OCI-LY3 (cell line): Measurements from ENCODE around the gene ADPRM.
A peak's percentile ranks its signal among the peaks of the same experiment; 100 is the strongest.

Experiments used
- H2AFZ ChIP-seq: fragments of 200-600, 300-600 bp; shearing (Covaris generic); 2 replicates; pipeline ENCODE4 v1.6.0; 2014; ENCODE audit warnings: antibody characterized with exemption, low read depth, low read length
- H3K27ac ChIP-seq: fragments of 200-600, 300-600 bp; sonication (generic); 2 replicates; pipeline ENCODE4 v1.5.1; 2014; ENCODE audit warnings: mild to moderate bottlenecking, low read length, moderate library complexity, mixed read lengths
- H3K27me3 ChIP-seq: fragments of 200-600, 300-600 bp; sonication (generic); 2 replicates; pipeline ENCODE4 v1.6.1; 2014; ENCODE audit warnings: low read depth, low read length, mixed read lengths
- H3K36me3 ChIP-seq: fragments of 200-600, 300-600 bp; sonication (generic); replicated peaks from 2 replicates; pipeline ENCODE3; 2014; ENCODE audit warnings: low read depth, low read length, mixed read lengths
- H3K4me1 ChIP-seq: fragments of 300-600, 200-600 bp; sonication (generic); 2 replicates; pipeline ENCODE4 v1.6.1; 2014; ENCODE audit warnings: low read length, mixed read lengths
- H3K4me2 ChIP-seq: fragments of 200-600, 300-600 bp; sonication (generic); 2 replicates; pipeline ENCODE4 v1.6.1; 2014; ENCODE audit warnings: low read length, mixed read lengths
- H3K4me3 ChIP-seq: fragments of 300-600, 200-600 bp; sonication (generic); 2 replicates; pipeline ENCODE4 v1.5.1; 2014; ENCODE audit warnings: antibody characterized with exemption, mild to moderate bottlenecking, low read length, moderate library complexity
- H3K79me2 ChIP-seq: fragments of 300-600, 200-600 bp; shearing (Covaris generic); 2 replicates; pipeline ENCODE4 v1.6.1; 2014; ENCODE audit warnings: mild to moderate bottlenecking, low read length, mixed read lengths
- H3K9ac ChIP-seq: fragments of 300-600, 200-600 bp; shearing (Covaris generic); 2 replicates; pipeline ENCODE4 v1.6.0; 2014; ENCODE audit warnings: mild to moderate bottlenecking, low read length, moderate library complexity
- H3K9me3 ChIP-seq: fragments of 200-600, 300-600 bp; shearing (Covaris generic); 2 replicates; pipeline ENCODE4 v1.6.1; 2014; ENCODE audit warnings: low read length, mixed read lengths; ENCODE audit not compliant: insufficient read depth
- H4K20me1 ChIP-seq: fragments of 200-600, 300-600 bp; sonication (generic); 2 replicates; pipeline ENCODE4 v1.6.1; 2016; ENCODE audit warnings: low read length, mixed read lengths; ENCODE audit not compliant: insufficient read depth
- CTCF ChIP-seq: fragments of 200-600, 300-600 bp; sonication (generic); IDR thresholded peaks from 2 replicates; pipeline ENCODE4 v1.5.1; 2014; ENCODE audit warnings: antibody characterized with exemption, low read length, low read depth
- EZH2phosphoT487 ChIP-seq: fragments of 200-600 bp; shearing (Covaris generic); IDR thresholded peaks from 2 replicates; pipeline ENCODE4 v1.6.1; 2018; ENCODE audit warnings: antibody characterized with exemption, mixed run types, low read depth

The ADPRM gene

GRCh38 chr17:10725262-10725661, 27.9 kb downstream of the ADPRM start:
- no peak overlapping the region for H3K9ac ChIP-seq
- no peaks in the 10 kb centered on the region for H3K79me2 ChIP-seq
- H3K4me2 ChIP-seq: no peak overlapping the region
- H3K4me1 ChIP-seq: no peaks in the 10 kb centered on the region
- no peaks in the 10 kb centered on the region for H3K36me3 ChIP-seq
- no peaks in the 10 kb centered on the region for H4K20me1 ChIP-seq
- no peak for TF ChIP-seq EZH2phosphoT487
- no peak for TF ChIP-seq CTCF
- no peak overlapping the region for H3K4me3 ChIP-seq
- H3K9me3 ChIP-seq: no peaks in the 10 kb centered on the region
- H3K27me3 ChIP-seq: no peaks in the 10 kb centered on the region
- H3K27ac ChIP-seq: no peak overlapping the region
- no peak overlapping the region for H2AFZ ChIP-seq

- H3K27me3 ChIP-seq: no peaks in the 10 kb centered on the region
- no peak overlapping the region for H3K4me3 ChIP-seq
- no peaks in the 10 kb centered on the region for H3K36me3 ChIP-seq
- H3K9me3 ChIP-seq: no peaks in the 10 kb centered on the region
- H4K20me1 ChIP-seq: no peaks in the 10 kb centered on the region
- H2AFZ ChIP-seq: peak overlapping the region; percentile 46; the same call in 1 of the 2 replicates
- TF ChIP-seq CTCF (no peak), EZH2phosphoT487 (no peak)
- no peak overlapping the region for H3K9ac ChIP-seq
- no peaks in the 10 kb centered on the region for H3K79me2 ChIP-seq
- no peak overlapping the region for H3K27ac ChIP-seq
- H3K4me2 ChIP-seq: no peak overlapping the region
- no peaks in the 10 kb centered on the region for H3K4me1 ChIP-seq
Measured at GRCh38 chr17:10726196-10726595, 28.8 kb downstream of the ADPRM start.

- no peak overlapping the region for H3K27ac ChIP-seq
- no peak overlapping the region for H3K4me2 ChIP-seq
- no peak overlapping the region for H3K4me3 ChIP-seq
- no peaks in the 10 kb centered on the region for H4K20me1 ChIP-seq
- H3K36me3 ChIP-seq: no peaks in the 10 kb centered on the region
- no peaks in the 10 kb centered on the region for H3K9me3 ChIP-seq
- H3K9ac ChIP-seq: no peak overlapping the region
- H3K79me2 ChIP-seq: no peaks in the 10 kb centered on the region
- H2AFZ ChIP-seq: no peak overlapping the region
- H3K4me1 ChIP-seq: no peaks in the 10 kb centered on the region
- TF ChIP-seq CTCF: no peak
- no peaks in the 10 kb centered on the region for H3K27me3 ChIP-seq
Measured at GRCh38 chr17:10727192-10727591, 29.8 kb downstream of the ADPRM start.

- no peaks in the 10 kb centered on the region for H3K27me3 ChIP-seq
- TF ChIP-seq EZH2phosphoT487 (no peak), CTCF (no peak)
- H4K20me1 ChIP-seq: no peaks in the 10 kb centered on the region
- H2AFZ ChIP-seq: no peak overlapping the region
- no peaks in the 10 kb centered on the region for H3K9me3 ChIP-seq
- no peaks in the 10 kb centered on the region for H3K4me1 ChIP-seq
- H3K27ac ChIP-seq: no peak overlapping the region
- H3K79me2 ChIP-seq: no peaks in the 10 kb centered on the region
- no peak overlapping the region for H3K4me3 ChIP-seq
- H3K4me2 ChIP-seq: no peak overlapping the region
- no peaks in the 10 kb centered on the region for H3K36me3 ChIP-seq
- H3K9ac ChIP-seq: no peak overlapping the region
Measured at GRCh38 chr17:10728331-10728892, 31.0 kb downstream of the ADPRM start.
